Brain microvascular endothelial cell (primary cell): ENCODE data around the gene ADM5.

Source experiments
- DNase-seq: peaks from one replicate; pipeline ENCODE4 v3.0.0-alpha.2; 2020
- H3K27ac ChIP-seq: fragments of 250-450 bp; sonication (Bioruptor Pico); 2 replicates; pipeline ENCODE4 v1.5.1; 2020; ENCODE audit warnings: mild to moderate bottlenecking, moderate library complexity
- H3K27me3 ChIP-seq: fragments of 250-450 bp; sonication (Bioruptor Pico); replicated peaks from 2 replicates; pipeline ENCODE4 v1.5.1; 2020; ENCODE audit warnings: mild to moderate bottlenecking
- H3K36me3 ChIP-seq: fragments of 250-450 bp; sonication (Bioruptor Pico); replicated peaks from 2 replicates; pipeline ENCODE4 v1.5.1; 2020; ENCODE audit warnings: mild to moderate bottlenecking
- H3K4me3 ChIP-seq: 2 replicates; pipeline ENCODE4 v1.5.1; 2011; ENCODE audit warnings: low read depth, mild to moderate bottlenecking, control low read depth, low read length, moderate library complexity
- in situ Hi-C: cut with HindIII; loops from 2 replicates; pipeline ENCODE4 v1.10.0; 2017; ENCODE audit warnings: low sequenced_read_pairs, low pct_ligation_motif_present
- TF ChIP-seq, protein P1 (sequence below): IDR thresholded peaks from 2 replicates; pipeline ENCODE4 v1.5.1; 2011; ENCODE audit warnings: low read depth, mild to moderate bottlenecking, moderate library complexity, low read length, control low read depth, inconsistent platforms; ENCODE audit errors: missing control alignments

Gene ADM5

DNA sequence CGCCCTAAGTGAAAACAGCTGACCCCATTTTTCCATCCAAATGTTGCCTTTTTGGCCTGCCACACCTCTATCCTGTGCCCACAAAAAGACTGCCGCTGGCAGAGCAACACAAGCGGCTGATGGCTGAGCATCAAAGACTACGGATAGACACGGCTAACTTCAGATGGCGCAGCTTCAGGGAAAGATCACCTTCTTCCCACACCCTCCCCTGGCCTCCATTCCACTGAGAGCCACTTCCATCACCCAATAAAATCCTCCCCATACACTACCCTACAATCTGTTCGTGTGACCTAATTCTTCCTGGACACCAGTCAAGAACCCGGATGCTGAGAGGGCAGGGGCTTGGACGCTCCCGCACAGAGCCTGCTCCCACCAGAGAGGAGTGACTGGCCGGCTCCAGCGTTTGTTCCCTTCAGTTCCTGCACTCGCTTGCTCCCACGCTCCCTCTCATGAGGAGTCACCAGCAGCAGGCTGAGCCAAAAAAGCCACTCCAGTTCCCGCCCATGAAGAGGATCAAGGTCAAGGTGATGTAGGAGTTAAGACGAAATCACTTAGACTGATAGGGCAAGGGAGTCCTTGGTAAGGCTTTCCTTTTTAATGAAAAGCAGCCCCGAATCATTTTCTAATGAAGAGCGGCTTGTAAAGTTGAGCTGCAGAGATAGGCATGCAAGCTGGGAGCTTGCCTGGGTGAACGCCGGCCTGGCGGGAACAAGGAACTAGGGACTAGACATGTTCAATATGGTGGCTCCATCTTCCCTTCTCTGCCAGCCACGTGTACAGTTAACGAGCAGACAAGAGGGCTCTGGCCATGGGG is 38.0 kb downstream of the ADM5 start:
- H3K27me3 ChIP-seq = no peaks in the 10 kb centered on the region
- H3K27ac ChIP-seq = no peak overlapping the region
- no peak for DNase-seq
- no peaks in the 10 kb centered on the region for H3K36me3 ChIP-seq
- no peak overlapping the region for H3K4me3 ChIP-seq
- TF ChIP-seq, protein P1, sequence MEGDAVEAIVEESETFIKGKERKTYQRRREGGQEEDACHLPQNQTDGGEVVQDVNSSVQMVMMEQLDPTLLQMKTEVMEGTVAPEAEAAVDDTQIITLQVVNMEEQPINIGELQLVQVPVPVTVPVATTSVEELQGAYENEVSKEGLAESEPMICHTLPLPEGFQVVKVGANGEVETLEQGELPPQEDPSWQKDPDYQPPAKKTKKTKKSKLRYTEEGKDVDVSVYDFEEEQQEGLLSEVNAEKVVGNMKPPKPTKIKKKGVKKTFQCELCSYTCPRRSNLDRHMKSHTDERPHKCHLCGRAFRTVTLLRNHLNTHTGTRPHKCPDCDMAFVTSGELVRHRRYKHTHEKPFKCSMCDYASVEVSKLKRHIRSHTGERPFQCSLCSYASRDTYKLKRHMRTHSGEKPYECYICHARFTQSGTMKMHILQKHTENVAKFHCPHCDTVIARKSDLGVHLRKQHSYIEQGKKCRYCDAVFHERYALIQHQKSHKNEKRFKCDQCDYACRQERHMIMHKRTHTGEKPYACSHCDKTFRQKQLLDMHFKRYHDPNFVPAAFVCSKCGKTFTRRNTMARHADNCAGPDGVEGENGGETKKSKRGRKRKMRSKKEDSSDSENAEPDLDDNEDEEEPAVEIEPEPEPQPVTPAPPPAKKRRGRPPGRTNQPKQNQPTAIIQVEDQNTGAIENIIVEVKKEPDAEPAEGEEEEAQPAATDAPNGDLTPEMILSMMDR = no peak
- in situ Hi-C loops = no loop called here

DNA sequence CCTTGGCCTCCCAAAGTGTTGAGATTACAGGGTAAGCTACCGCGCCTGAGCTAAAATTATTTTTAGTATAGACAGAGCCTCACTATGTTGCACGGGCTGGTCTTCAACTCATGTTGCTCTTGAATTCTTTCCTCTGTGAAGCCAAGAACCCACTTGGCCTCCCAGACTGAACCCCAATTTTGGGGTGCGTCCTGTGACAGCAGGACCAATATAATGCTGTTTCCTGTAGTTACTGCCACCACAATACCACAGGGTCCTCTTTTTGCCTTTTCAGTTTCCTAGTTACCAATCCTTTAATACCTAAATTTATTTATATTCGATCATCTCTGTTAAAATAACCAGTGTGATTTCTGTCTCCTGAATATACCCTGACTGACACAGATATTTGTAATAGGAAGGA is 40.8 kb downstream of the ADM5 start:
- TF ChIP-seq, protein P1 = no peak
- H3K27ac ChIP-seq = no peak overlapping the region
- no peak for DNase-seq
- no peak overlapping the region for H3K4me3 ChIP-seq
- H3K27me3 ChIP-seq = no peaks in the 10 kb centered on the region
- no peaks in the 10 kb centered on the region for H3K36me3 ChIP-seq
- in situ Hi-C loops = no loop called here

- Histone ChIP-seq H3K27me3 (no peaks in the 10 kb centered on the region), H3K36me3 (no peaks in the 10 kb centered on the region), H3K4me3 (no peak overlapping the region), H3K27ac (no peak overlapping the region)
- in situ Hi-C loops = no loop called here
- DNase-seq = no peak
- TF ChIP-seq, protein P1 = no peak
Measured at GRCh38 chr19:49738268-49738667, 48.9 kb downstream of the ADM5 start.

GRCh38 chr19:49739098-49739497 is 49.7 kb downstream of the ADM5 start:
- in situ Hi-C loops = no loop called here
- Histone ChIP-seq H3K4me3 (no peak overlapping the region), H3K36me3 (no peaks in the 10 kb centered on the region), H3K27me3 (no peaks in the 10 kb centered on the region), H3K27ac (no peak overlapping the region)
- no peak for DNase-seq
- TF ChIP-seq, protein P1 = no peak

DNA sequence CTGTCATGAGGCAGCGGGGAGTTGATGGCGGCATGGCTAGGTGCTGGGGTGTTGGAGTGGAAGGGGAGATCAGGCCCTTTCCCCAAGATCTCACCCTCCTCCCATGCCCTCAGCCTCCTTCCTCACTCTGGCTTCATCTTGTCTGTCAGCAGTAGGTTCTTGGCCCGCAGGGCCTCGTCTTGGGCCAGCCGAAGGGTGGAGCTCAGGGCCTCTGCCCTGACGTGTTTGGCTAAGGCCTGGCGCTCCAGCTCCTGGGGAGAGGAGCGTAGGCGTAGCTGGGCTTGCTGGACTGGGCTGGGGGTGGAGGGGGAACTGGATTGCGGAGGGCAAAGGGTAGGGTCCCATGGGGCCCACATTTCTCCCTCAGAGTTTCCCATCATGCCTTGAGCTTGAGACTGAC is 50.5 kb downstream of the ADM5 start:
- H3K27me3 ChIP-seq = no peaks in the 10 kb centered on the region
- no peak overlapping the region for H3K27ac ChIP-seq
- in situ Hi-C loops = no loop called here
- H3K36me3 ChIP-seq = no peaks in the 10 kb centered on the region
- TF ChIP-seq, protein P1 = no peak
- no peak overlapping the region for H3K4me3 ChIP-seq
- DNase-seq = no peak
